NCI-H146 (cell line): ENCODE data around the gene PCSK2.

ENCODE experiments used
- DNase-seq: peaks from one replicate; lab custom pipeline; 2025; lab: John Stamatoyannopoulos, UW

PCSK2 gene

GRCh38 chr20:17248224-17248623 is 21.4 kb downstream of the PCSK2 start:
- DNase-seq = no peak

GRCh38 chr20:17262786-17263185 is 35.9 kb downstream of the PCSK2 start:
- DNase-seq = no peak

GRCh38 chr20:17273717-17274116 is 46.9 kb downstream of the PCSK2 start:
- no peak for DNase-seq

- no peak for DNase-seq
These were observed 49.3 kb downstream of the PCSK2 start for GRCh38 chr20:17276101-17276500.

DNA sequence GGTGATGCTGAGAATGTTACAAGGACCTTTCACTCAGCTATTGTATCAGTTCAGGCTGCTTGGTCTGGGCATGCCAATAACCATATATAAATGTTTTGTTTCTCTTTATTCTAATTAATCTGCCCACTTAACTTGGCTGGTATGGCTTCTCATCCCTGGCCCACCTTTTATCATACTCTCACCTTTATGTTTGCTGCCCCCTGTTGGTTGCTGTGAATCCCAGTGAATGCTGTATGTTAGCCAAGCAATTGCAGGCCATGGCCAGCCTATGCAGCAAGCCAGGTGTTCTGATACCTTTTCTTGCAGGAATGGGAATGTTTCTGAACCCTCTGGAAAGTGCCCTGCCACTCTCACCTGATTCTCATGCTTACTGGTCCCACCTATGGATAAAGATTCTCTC is 54.6 kb downstream of the PCSK2 start:
- DNase-seq = peak; percentile 91

- peak; percentile 69 for DNase-seq
These were observed 55.7 kb downstream of the PCSK2 start for GRCh38 chr20:17282501-17282900.

DNA sequence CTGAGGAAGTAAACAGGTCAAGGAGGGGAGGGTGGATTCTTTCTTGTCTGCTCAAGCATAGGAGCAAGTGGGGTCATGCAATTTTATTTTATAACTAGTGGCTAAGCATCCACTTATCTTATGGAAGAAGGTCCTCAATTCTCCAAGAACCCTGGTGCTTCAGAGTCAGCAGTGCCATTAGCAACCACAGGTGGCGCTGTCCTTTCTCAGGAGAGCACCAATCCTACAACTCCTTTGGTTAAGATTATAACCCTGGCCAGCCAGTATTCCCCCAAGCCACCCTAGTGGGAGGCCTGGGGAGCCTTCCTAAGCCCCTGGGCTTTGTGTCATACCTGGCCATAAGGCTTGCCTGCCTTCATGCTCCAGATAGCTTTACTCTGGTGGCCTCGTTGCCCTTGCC is 60.7 kb downstream of the PCSK2 start:
- peak; percentile 8 for DNase-seq

- DNase-seq = no peak
These were observed 61.2 kb downstream of the PCSK2 start for GRCh38 chr20:17287998-17288397.

- no peak for DNase-seq
These were observed 68.4 kb downstream of the PCSK2 start for GRCh38 chr20:17295151-17295726.

DNA sequence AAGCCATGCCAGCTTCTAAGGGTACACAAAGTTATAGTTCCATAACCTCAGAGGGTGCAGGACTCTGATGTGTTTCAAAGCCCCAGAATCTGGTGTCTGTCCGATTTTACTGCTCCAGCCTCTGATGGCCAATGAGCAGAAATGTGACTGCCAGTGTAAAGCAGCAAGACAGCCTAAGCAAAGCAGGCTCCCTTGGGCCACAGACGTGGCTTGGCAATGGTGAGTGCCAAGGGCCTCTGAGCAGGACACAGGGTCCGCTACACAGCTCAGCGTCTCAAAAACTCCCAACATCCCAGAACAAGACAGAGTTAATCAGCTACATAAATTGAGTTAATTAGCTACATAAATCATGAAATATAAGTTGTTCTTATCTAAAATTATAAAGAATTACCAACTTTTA is 69.2 kb downstream of the PCSK2 start:
- DNase-seq = no peak

- no peak for DNase-seq
These were observed 71.3 kb downstream of the PCSK2 start for GRCh38 chr20:17298171-17298570.

DNA sequence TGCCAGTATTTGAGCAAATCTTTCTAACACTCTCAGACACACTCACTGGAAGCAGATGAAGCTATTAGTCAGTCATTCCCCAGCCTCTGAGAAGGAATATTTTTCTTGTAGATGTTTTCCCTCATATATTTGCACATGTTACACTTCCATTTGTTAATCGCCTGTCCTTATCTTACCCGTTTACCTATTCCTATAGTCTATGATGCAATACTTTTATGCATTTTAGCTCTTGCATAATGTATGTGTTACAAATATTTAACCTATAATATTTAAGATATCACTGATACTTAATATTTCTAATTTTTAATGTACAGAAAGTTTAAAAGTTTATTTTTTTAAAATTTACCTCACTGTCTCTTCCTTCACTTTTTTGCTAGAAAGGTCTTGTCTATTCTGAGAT is 71.9 kb downstream of the PCSK2 start:
- no peak for DNase-seq

DNA sequence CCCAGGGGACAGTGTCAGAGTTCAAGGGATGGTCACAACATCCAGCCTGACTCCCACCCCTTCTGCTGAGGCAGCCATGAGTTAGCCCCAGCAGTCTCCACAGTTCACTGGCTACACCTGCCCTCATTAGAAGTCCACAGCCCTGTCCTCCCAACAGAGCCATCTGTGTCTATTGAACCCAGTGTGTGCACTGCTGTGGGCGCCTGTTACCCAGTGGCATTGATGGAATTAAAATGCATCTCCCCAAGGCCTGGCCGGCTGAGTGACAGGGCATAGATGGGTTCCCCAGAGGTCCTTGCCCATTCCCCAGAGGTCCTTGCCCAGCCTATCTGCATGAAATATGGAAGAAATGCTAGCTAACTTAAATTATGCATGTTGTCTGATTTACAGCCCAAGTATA is 73.3 kb downstream of the PCSK2 start:
- peak; percentile 67 for DNase-seq

GRCh38 chr20:17304774-17305173 is 77.9 kb downstream of the PCSK2 start:
- DNase-seq = peak; percentile 27

DNA sequence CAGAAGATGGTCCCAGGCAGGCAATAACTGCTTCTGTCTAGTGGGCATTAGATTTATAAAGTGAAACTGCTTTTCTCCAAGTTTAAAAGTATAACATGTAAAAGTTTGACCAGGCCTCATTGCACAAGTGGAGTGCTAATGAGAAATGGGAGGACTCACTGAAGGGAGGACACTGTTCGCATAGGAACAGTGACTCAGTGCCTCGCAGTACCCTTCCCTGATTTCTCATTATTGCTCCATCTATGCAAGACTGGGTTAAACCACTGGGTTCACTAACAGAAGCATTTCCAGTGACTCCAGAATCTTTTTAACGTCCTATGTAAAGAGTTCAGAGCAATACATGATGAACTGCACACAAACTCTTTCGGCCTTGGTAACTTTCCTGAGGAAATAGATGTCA is 79.6 kb downstream of the PCSK2 start:
- no peak for DNase-seq

- no peak for DNase-seq
These were observed 87.4 kb downstream of the PCSK2 start for GRCh38 chr20:17314264-17314663.

GRCh38 chr20:17315407-17316231 is 88.8 kb downstream of the PCSK2 start:
- DNase-seq = no peak

GRCh38 chr20:17316316-17317038 is 89.6 kb downstream of the PCSK2 start:
- no peak for DNase-seq

DNA sequence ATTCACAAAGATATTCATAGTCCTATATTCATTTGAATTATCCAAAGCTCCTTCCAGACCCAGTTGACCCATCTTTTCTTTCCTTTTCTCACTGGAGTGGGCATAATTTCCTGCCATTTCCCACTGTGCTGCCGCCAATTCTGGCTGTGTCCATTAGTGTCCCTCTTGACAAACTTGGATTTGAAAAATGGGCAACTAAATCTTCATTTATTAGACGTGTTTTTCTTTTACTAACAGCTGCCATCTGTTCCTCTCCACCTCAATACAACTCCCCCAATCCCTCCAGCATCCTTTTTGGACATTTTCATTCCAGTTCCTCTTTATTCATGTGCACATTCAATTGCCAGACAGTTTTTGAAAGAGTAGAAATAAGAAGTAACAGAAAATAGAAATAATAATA is 90.5 kb downstream of the PCSK2 start:
- no peak for DNase-seq

GRCh38 chr20:17320456-17320855 is 93.6 kb downstream of the PCSK2 start:
- DNase-seq = no peak

DNA sequence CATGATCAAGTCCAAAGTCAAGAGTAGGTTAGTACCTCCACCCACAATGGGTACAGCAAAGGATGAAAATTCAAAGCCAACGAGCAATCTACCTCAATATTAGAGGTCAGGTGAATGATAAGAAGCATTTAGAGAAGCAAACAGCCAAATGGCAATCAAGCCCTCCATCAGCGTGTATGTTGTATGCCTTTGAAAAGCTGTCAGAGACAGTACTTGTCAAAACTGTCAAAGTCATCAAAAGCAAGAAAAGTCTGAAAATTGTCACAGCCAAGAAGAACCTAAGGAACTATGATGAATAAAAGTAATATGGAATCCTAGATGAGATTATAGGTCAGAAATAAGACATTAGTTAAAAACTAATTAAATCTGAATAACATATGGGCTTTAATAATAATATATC is 99.3 kb downstream of the PCSK2 start:
- DNase-seq = no peak

DNA sequence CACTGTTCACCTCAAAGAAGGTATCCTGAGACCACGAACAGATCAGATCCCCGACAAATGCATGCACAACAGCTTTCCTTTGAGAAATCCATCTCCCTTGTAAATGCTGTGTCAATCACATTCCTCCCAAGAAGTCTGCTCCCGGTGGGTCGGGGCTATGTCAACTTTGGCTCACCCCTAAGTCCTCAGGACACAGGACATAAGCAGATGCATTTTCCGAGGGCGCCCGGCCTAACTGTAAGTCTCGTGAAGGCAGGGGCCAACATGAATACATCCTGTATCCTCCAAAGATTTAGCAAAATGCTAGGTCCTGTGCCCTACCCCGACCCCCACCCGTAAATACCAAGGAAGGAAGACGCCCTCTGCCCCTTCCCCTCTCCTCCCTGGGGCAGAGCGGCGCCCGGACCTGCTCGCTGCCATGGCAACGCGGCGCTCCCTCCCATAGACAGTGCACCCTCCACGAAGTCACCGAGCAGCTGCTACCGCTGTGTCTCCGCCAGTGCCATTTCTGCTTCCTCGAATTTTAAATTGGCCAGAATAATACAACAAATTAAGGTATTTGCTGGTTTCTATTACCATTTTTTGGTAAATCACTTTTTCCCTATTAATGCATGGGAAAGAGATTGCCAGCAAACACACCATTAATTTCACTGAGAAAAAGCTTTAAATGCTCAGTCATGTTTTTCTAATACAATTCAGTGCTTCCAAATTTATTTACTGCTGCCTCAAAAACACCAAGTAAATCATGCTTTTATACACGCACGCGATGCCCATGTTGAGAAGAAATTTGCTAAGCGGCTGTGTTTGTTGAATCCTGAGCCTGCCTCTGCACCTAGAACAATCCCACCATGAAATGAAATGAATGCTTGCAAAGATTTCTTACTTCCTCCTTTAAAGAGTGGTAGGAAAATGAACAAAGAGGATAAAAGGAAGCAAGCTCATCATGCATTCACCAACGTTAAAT is 100.6 kb downstream of the PCSK2 start:
- DNase-seq = peak; percentile 76
